K562 (cell line): ENCODE data around the gene EXD2. TPM values are rescaled to one million over a fixed set of nuclear protein-coding genes. Genes with fewer than 3 reads are reported as not detected.

ENCODE experiments used
- ATAC-seq: fragments of 200-7000 bp; cut with Tn5 transposase; 3 replicates; pipeline ENCODE4 v1.9.1; 2020; ENCODE audit warnings: moderate library complexity
- BruUV-seq: library from RNA; stranded (reverse); fragments of 400-500 nt; replicated peaks from 2 replicates; lab custom pipeline; 2021; lab: Mats Ljungman, UMichigan
- CTCF ChIA-PET: fragments of 300-600 bp; formaldehyde crosslinking; extraction: SDS; loops from one replicate; lab custom pipeline; 2021; ENCODE audit warnings: low intra/inter-chr PET ratio; lab: Yijun Ruan, JAX
- POLR2A ChIA-PET: fragments of 300-600, 350-650 bp; sonication (Branson Sonifier 250); formaldehyde crosslinking; extraction: SDS; loops from one replicate; lab custom pipeline; 2021; ENCODE audit warnings: antibody characterized with exemption, inconsistent platforms; lab: Yijun Ruan, JAX
- DNase-seq, 4 experiments: peaks; one replicate each; pipeline versions ENCODE4 v3.0.0 to v3.0.0-alpha.2; 2011 to 2018; ENCODE audit warnings: low spot score in 3 of 4, mixed read lengths in 3 of 4; ENCODE audit errors: extremely low read depth in 1 of 4
- FAIRE-seq: peaks from 2 replicates; lab custom pipeline; 2011; peaks lifted over from hg19 to GRCh38; lab: Jason Lieb, UNC
- H2AFZ ChIP-seq: 2 replicates; pipeline ENCODE4 v1.6.0; 2011; ENCODE audit warnings: low read depth, low read length, control low read depth, inconsistent platforms
- H3K27ac ChIP-seq: fragments of 200-600 bp; 3 replicates; pipeline ENCODE4 v1.8.0; 2011; ENCODE audit warnings: low read depth, mild to moderate bottlenecking, control low read depth, inconsistent platforms, low read length, moderate library complexity, mixed read lengths; ENCODE audit errors: extremely low read depth
- H3K27me3 ChIP-seq, 2 experiments: fragments of 300-600 bp in 1 of 2; 2 replicates in 1 of 2; 3 replicates in 1 of 2; pipeline versions ENCODE4 v1.6.0 to v1.8.0; 2011; ENCODE audit warnings: inconsistent platforms in 2 of 2, low read length in 2 of 2, mild to moderate bottlenecking in 1 of 2, mixed read lengths in 1 of 2, moderate library complexity in 1 of 2; ENCODE audit not compliant: control insufficient read depth in 2 of 2, insufficient read depth in 2 of 2
- H3K36me3 ChIP-seq: fragments of 300-600 bp; 3 replicates; pipeline ENCODE4 v1.8.0; 2011; ENCODE audit warnings: mild to moderate bottlenecking, low read length, inconsistent platforms; ENCODE audit not compliant: control insufficient read depth, insufficient read depth
- H3K4me1 ChIP-seq, 2 experiments: fragments of 200-600 bp in 1 of 2; replicated peaks in 1 of 2; 2 replicates in 1 of 2; 3 replicates in 1 of 2; pipeline versions ENCODE4 v1.5.1 to v1.8.0; 2011; ENCODE audit warnings: inconsistent platforms in 2 of 2, low read length in 2 of 2, mild to moderate bottlenecking in 1 of 2, mixed read lengths in 1 of 2, moderate library complexity in 1 of 2; ENCODE audit not compliant: control insufficient read depth in 2 of 2, insufficient read depth in 2 of 2
- H3K4me2 ChIP-seq: 2 replicates; pipeline ENCODE4 v1.6.1; 2011; ENCODE audit warnings: low read length, control low read depth, inconsistent platforms, mixed read lengths; ENCODE audit not compliant: insufficient read depth
- H3K4me3 ChIP-seq: fragments of 200-600 bp; sonication (generic), shearing (Covaris generic); 2 replicates; pipeline ENCODE4 v1.5.1; 2016; ENCODE audit warnings: control low read depth, inconsistent platforms
- H3K79me2 ChIP-seq: fragments of 200-600 bp; 3 replicates; pipeline ENCODE4 v1.8.0; 2011; ENCODE audit warnings: low read length, inconsistent platforms; ENCODE audit not compliant: control insufficient read depth, insufficient read depth
- H3K9ac ChIP-seq, 2 experiments: 2 replicates each; pipeline versions ENCODE4 v1.6.0 to v1.6.1; 2011; ENCODE audit warnings: low read depth in 2 of 2, low read length in 2 of 2, control low read depth in 1 of 2, inconsistent platforms in 1 of 2, mild to moderate bottlenecking in 1 of 2, mixed read lengths in 1 of 2; ENCODE audit not compliant: insufficient read depth in 1 of 2
- H3K9me1 ChIP-seq: one replicate; pipeline ENCODE4 v1.6.0; 2011; ENCODE audit warnings: inconsistent platforms, mild to moderate bottlenecking, low read length, moderate library complexity; ENCODE audit not compliant: control insufficient read depth, insufficient read depth
- H3K9me3 ChIP-seq: replicated peaks from 2 replicates; pipeline ENCODE4 v1.5.1; 2011; ENCODE audit warnings: low read depth, low read length, inconsistent platforms; ENCODE audit not compliant: control insufficient read depth, insufficient read depth
- H4K20me1 ChIP-seq: replicated peaks from 2 replicates; pipeline ENCODE4 v1.6.1; 2011; ENCODE audit warnings: low read length, inconsistent platforms, mixed read lengths; ENCODE audit not compliant: control insufficient read depth, insufficient read depth
- ASH1L ChIP-seq: fragments of 450-650 bp; IDR thresholded peaks from 2 replicates; pipeline ENCODE4 v1.6.1; 2018; ENCODE audit warnings: borderline replicate concordance, mild to moderate bottlenecking, low read depth; ENCODE audit not compliant: partially characterized antibody
- ETS2 ChIP-seq: IDR thresholded peaks from 2 replicates; pipeline ENCODE4 v1.6.1; 2016; ENCODE audit warnings: borderline replicate concordance, missing genetic modification characterization, mild to moderate bottlenecking, moderate library complexity, missing compliant biosample characterization; ENCODE audit not compliant: poor library complexity, severe bottlenecking
- ETV1 ChIP-seq: fragments of 450-650 bp; conservative IDR thresholded peaks from 2 replicates; pipeline ENCODE4 v1.6.1; 2016; ENCODE audit warnings: missing genetic modification characterization, control low read depth, low read depth, missing compliant biosample characterization
- GABPB2 ChIP-seq: fragments of 250-450 bp; sonication (Bioruptor Pico); conservative IDR thresholded peaks from 2 replicates; pipeline ENCODE4 v1.5.1; 2021; ENCODE audit warnings: mild to moderate bottlenecking
- KHSRP ChIP-seq: fragments of 450-650 bp; IDR thresholded peaks from 2 replicates; pipeline ENCODE4 v1.6.1; 2017
- PTTG1 ChIP-seq: fragments of 450-650 bp; IDR thresholded peaks from 2 replicates; pipeline ENCODE4 v1.6.1; 2016; ENCODE audit warnings: low read depth, mild to moderate bottlenecking, missing genetic modification characterization, missing compliant biosample characterization
- THRAP3 ChIP-seq: fragments of 450-650 bp; IDR thresholded peaks from 2 replicates; pipeline ENCODE4 v1.6.1; 2016; ENCODE audit warnings: mild to moderate bottlenecking, inconsistent platforms, borderline replicate concordance
- ZBTB7A ChIP-seq: IDR thresholded peaks from 2 replicates; pipeline ENCODE4 v1.6.1; 2011; ENCODE audit warnings: low read depth, mild to moderate bottlenecking, low read length, moderate library complexity, borderline replicate concordance; ENCODE audit not compliant: control insufficient read depth
- in situ Hi-C: fragments of 300-500 bp; cut with MboI; formaldehyde crosslinking; loops from 4 replicates; pipeline ENCODE4 v1.15.0; 2018; ENCODE audit warnings: inconsistent platforms, mixed read lengths
- intact Hi-C: fragments of 100-400 bp; cut with micrococcal nuclease; formaldehyde crosslinking; loops from 2 replicates; pipeline ENCODE4 v1.14.2; 2022
- polyA plus RNA-seq, 8 experiments: library from polyadenylated mRNA; depleted of rRNA in 4 of 8; stranded (reverse) in 5 of 8; unstranded in 3 of 8; fragments of >200 nt; fragmentation: Nextera tagmentation in 2 of 8; fragmentation: Illumina TruSeq in 1 of 8; extraction: Ambion mirVana in 2 of 8; extraction: Trizol in 1 of 8; gene quantifications; 2 replicates each; pipeline versions ENCODE4 v1.2.1 to v1.2.3, GENCODE V29; 2011 to 2014; ENCODE audit warnings: inconsistent platforms in 1 of 8, missing spikeins in 1 of 8
- total RNA-seq, 7 experiments: library from RNA; depleted of rRNA in 6 of 7; stranded (reverse); fragments of >200 nt in 6 of 7; fragmentation: Illumina TruSeq in 2 of 7; extraction: Trizol in 2 of 7; gene quantifications; 2 replicates each; pipeline versions ENCODE4 v1.2.1 to v1.2.3, GENCODE V29; 2011 to 2021; ENCODE audit warnings: low replicate concordance in 1 of 7
- TF ChIP-seq, protein P1 (sequence below), 2 experiments: fragments of 450-650 bp; formaldehyde crosslinking in 1 of 2; IDR thresholded peaks; 2 replicates each; pipeline versions ENCODE4 v1.4.0 to v1.6.1; 2014 to 2020; ENCODE audit warnings: mild to moderate bottlenecking in 2 of 2, borderline replicate concordance in 1 of 2, low read depth in 1 of 2

EXD2 gene
- total and polyA plus RNA-seq, 9 of the 15 experiments (the other 6 are each of a cell fraction or from before 2014, with no cell fraction given), result 1.6 to 7.5 (median 3.7) TPM

DNA sequence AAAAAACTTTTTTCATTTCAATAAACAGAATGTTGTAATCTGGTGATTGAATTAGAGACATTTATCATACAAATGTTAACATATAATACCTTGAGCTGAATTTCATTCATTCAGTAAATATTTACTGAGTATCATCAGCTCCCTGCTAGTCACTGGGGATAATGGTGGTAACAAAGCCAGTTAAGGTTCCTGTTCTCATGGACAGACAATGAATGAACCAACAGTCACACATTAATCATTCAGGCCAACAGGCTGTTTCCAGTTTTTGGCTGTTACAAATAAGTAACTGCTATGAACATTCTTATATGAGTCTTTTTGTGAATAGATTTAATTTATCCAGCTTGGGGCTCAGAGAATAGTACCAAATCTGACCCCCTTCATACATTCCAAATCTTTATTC, 13.5 kb downstream of the EXD2 start:
- no TSS peak for BruUV-seq
- ChIA-PET CTCF (no interaction called here), POLR2A (no interaction called here)
- no peaks in the 10 kb centered on the region for H4K20me1 ChIP-seq
- no peak overlapping the region for H3K9ac ChIP-seq
- H3K9me3 ChIP-seq, result no peaks in the 10 kb centered on the region
- no peak overlapping the region for H3K27ac ChIP-seq
- no peak overlapping the region for H3K4me3 ChIP-seq
- no peak for DNase-seq
- FAIRE-seq, result no peak
- H3K4me2 ChIP-seq, result no peak overlapping the region
- H2AFZ ChIP-seq, result no peak overlapping the region
- intact Hi-C loops, result no loop called here
- ATAC-seq, result no peak
- H3K79me2 ChIP-seq, result no peaks in the 10 kb centered on the region
- H3K36me3 ChIP-seq, result no peaks in the 10 kb centered on the region
- TF ChIP-seq, protein P1, sequence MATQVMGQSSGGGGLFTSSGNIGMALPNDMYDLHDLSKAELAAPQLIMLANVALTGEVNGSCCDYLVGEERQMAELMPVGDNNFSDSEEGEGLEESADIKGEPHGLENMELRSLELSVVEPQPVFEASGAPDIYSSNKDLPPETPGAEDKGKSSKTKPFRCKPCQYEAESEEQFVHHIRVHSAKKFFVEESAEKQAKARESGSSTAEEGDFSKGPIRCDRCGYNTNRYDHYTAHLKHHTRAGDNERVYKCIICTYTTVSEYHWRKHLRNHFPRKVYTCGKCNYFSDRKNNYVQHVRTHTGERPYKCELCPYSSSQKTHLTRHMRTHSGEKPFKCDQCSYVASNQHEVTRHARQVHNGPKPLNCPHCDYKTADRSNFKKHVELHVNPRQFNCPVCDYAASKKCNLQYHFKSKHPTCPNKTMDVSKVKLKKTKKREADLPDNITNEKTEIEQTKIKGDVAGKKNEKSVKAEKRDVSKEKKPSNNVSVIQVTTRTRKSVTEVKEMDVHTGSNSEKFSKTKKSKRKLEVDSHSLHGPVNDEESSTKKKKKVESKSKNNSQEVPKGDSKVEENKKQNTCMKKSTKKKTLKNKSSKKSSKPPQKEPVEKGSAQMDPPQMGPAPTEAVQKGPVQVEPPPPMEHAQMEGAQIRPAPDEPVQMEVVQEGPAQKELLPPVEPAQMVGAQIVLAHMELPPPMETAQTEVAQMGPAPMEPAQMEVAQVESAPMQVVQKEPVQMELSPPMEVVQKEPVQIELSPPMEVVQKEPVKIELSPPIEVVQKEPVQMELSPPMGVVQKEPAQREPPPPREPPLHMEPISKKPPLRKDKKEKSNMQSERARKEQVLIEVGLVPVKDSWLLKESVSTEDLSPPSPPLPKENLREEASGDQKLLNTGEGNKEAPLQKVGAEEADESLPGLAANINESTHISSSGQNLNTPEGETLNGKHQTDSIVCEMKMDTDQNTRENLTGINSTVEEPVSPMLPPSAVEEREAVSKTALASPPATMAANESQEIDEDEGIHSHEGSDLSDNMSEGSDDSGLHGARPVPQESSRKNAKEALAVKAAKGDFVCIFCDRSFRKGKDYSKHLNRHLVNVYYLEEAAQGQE (IDR thresholded peaks at IDR 0.05; ENCODE audit: borderline replicate concordance), result 0 out of 2 replicates have a peak, but pooled peaks have one; percentile 9
- TF ChIP-seq, protein P1 (CRISPR knock-in tag; IDR thresholded peaks at IDR 0.05; ENCODE audit: low read depth), result no peak
- TF ChIP-seq ETV1 (tag) (no peak), ZBTB7A (no peak), PTTG1 (tag) (no peak), ETS2 (tag) (no peak), THRAP3 (no peak), ASH1L (no peak), KHSRP (no peak), GABPB2 (no peak)
- TF ChIP-seq, all 486 proteins: peak for 1
- in situ Hi-C loops, result no loop called here
- no peaks in the 10 kb centered on the region for H3K4me1 ChIP-seq
- no peaks in the 10 kb centered on the region for H3K27me3 ChIP-seq
- H3K9me1 ChIP-seq, result no peaks in the 10 kb centered on the region
